Right lobe of liver (tissue), 6 donors: ENCODE data around the gene POU2F1. TPM values are rescaled to one million over a fixed set of nuclear protein-coding genes. Genes with fewer than 3 reads are reported as not detected.
"Not testable (repeated sequence)": the region's sequence is repeated elsewhere in the genome, so short reads cannot be mapped to it uniquely, and the experiment has no call there.

Source experiments
- ATAC-seq, 4 donors: fragments of 200-7000 bp; cut with Tn5 transposase; one replicate each; pipeline ENCODE4 v1.9.1; 2020; ENCODE audit warnings: mild to moderate bottlenecking in 4 of 4, moderate library complexity in 4 of 4
- DNase-seq, 3 donors: peaks; one replicate each; pipeline ENCODE4 v3.0.0-alpha.2; 2020
- H3K27ac ChIP-seq, 3 donors: fragments of 200-600 bp; one replicate each; pipeline ENCODE4 v1.8.0; 2022
- H3K27me3 ChIP-seq, 2 donors: fragments of 200-600 bp; one replicate each; pipeline ENCODE4 v1.8.0; 2022
- H3K36me3 ChIP-seq, 4 donors: fragments of 200-600 bp; sonication (generic) in 1 of 4; one replicate each; pipeline versions ENCODE4 v1.5.1 to v1.8.0; 2017 to 2022; ENCODE audit warnings: control low read depth in 1 of 4
- H3K4me1 ChIP-seq, 4 donors: fragments of 200-600 bp; sonication (generic) in 1 of 4; one replicate each; pipeline versions ENCODE4 v1.5.1 to v1.8.0; 2017 to 2022; ENCODE audit warnings: control low read depth in 1 of 4
- H3K4me3 ChIP-seq, 3 donors: fragments of 200-600 bp; one replicate each; pipeline ENCODE4 v1.8.0; 2022
- H3K9me3 ChIP-seq, 4 donors: fragments of 200-600 bp; sonication (generic) in 1 of 4; one replicate each; pipeline versions ENCODE4 v1.5.1 to v1.8.0; 2017 to 2022; ENCODE audit warnings: control low read depth in 1 of 4
- POLR2A ChIP-seq: fragments of 450-650 bp; IDR thresholded peaks from one replicate; pipeline ENCODE4 v1.6.1; 2017; ENCODE audit warnings: antibody characterized with exemption, mild to moderate bottlenecking
- WGBS: methylation state at CpG from one replicate; pipeline ENCODE4 v1.1.6; 2018; ENCODE audit warnings: low coverage, low lambda C conversion rate; ENCODE audit not compliant: insufficient coverage; ENCODE audit errors: missing lambda C conversion rate; 5-methylcytosine and 5-hydroxymethylcytosine counted together
- intact Hi-C, 2 donors: fragments of 100-400 bp; cut with DNase I; formaldehyde crosslinking; loops; one replicate each; pipeline versions ENCODE4 v1.11.2 to v1.14.1; 2022
- total RNA-seq, 6 experiments: library from RNA; depleted of rRNA in 2 of 6; stranded (reverse); fragments of >200 nt in 2 of 6; fragmentation: NEBNext Ultra II Directional in 3 of 6; extraction: Animal tissue kit (Norgen Biotek cat#: 25700) in 3 of 6; gene quantifications; one replicate each; pipeline versions ENCODE4 v1.1.0 to v1.2.4, GENCODE V29; 2016 to 2023
- TF ChIP-seq, protein P1 (sequence below), 4 donors: fragments of 200-600 bp in 3 of 4; fragments of 450-650 bp in 1 of 4; IDR thresholded peaks; one replicate each; pipeline versions ENCODE4 v1.5.1 to v1.8.0; 2016 to 2022; ENCODE audit warnings: antibody characterized with exemption in 4 of 4, mild to moderate bottlenecking in 2 of 4
- donor health status: DM: no; HTN: yes; CAD: no.
- donor health status: DM: no; HTN: no; CAD: no.
- donor health status: DM: no; HTN: no; CAD: no.
- donor health status: DM: no; HTN: yes; CAD: no.
- donor health status: DM: no; HTN: yes; CAD: no.

Gene POU2F1
- total RNA-seq, 6 experiments from 2014 or later, result 4.8 to 10.3 (median 6.2) TPM

DNA sequence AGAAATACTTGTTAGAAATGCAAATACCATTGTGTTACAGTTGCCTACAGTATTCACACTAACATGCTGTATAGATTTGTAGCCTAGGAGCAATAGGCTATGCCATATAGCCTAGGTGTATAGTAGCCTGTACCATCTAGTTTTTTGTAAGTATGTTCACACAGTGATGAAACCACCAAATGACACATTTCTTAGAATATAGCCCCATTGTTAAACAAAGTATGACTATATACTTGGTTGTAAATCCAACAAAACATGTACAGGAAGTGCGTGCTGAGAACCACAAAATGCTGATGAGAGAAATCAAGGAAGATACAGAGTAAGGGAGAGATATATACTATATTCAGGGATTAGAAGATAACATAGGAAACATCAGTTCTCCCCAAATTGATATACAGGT, 92.2 kb downstream of the POU2F1 start:
- intact Hi-C loops, result no loop called here

DNA sequence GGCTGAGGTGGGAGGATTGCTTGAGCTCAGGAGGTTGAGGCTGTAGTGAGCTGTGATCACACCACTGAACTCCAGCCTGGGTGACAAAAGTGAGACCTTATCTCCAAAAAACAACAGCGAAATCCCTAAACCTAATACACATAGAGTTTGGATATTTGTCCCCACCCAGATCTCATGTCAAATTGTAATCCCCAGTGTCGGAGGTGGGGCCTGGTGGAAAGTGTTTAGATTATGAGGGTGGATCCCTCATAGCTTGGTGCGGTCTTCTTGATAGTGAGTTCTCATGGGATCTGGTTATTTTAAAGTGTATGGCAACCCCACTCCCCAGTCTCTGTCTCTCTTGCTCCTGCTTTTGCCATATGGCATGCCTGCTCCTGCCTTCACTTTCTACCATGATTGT, 94.0 kb downstream of the POU2F1 start:
- Histone ChIP-seq H3K36me3 (no peaks in the 10 kb centered on the region), H3K9me3 (no peaks in the 10 kb centered on the region), H3K4me1 (no peaks in the 10 kb centered on the region), H3K27me3 (no peaks in the 10 kb centered on the region), H3K4me3 (no peak overlapping the region), H3K27ac (no peak overlapping the region)
- DNase-seq (no peak), ATAC-seq (no peak)
- TF ChIP-seq POLR2A, result no peak
- TF ChIP-seq, protein P1, sequence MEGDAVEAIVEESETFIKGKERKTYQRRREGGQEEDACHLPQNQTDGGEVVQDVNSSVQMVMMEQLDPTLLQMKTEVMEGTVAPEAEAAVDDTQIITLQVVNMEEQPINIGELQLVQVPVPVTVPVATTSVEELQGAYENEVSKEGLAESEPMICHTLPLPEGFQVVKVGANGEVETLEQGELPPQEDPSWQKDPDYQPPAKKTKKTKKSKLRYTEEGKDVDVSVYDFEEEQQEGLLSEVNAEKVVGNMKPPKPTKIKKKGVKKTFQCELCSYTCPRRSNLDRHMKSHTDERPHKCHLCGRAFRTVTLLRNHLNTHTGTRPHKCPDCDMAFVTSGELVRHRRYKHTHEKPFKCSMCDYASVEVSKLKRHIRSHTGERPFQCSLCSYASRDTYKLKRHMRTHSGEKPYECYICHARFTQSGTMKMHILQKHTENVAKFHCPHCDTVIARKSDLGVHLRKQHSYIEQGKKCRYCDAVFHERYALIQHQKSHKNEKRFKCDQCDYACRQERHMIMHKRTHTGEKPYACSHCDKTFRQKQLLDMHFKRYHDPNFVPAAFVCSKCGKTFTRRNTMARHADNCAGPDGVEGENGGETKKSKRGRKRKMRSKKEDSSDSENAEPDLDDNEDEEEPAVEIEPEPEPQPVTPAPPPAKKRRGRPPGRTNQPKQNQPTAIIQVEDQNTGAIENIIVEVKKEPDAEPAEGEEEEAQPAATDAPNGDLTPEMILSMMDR (IDR thresholded peaks at IDR 0.05), result no peak
- intact Hi-C loops, result no loop called here
- WGBS, result no CpG with 5 or more reads among the region's 3 CpGs

More for the DNA sequence above, 92.2 kb downstream of the POU2F1 start:
- DNase-seq, result no peak
- no peak overlapping the region for H3K27ac ChIP-seq
- no peaks in the 10 kb centered on the region for H3K27me3 ChIP-seq
- no peaks in the 10 kb centered on the region for H3K4me1 ChIP-seq
- WGBS, result 50% methylated on average over 1 of the region's 1 CpG
- H3K9me3 ChIP-seq, result no peaks in the 10 kb centered on the region
- H3K36me3 ChIP-seq, result no peaks in the 10 kb centered on the region
- TF ChIP-seq POLR2A, result no peak
- TF ChIP-seq, protein P1 (IDR thresholded peaks at IDR 0.05), result no peak
- H3K4me3 ChIP-seq, result no peak overlapping the region
- no peak for ATAC-seq

DNA sequence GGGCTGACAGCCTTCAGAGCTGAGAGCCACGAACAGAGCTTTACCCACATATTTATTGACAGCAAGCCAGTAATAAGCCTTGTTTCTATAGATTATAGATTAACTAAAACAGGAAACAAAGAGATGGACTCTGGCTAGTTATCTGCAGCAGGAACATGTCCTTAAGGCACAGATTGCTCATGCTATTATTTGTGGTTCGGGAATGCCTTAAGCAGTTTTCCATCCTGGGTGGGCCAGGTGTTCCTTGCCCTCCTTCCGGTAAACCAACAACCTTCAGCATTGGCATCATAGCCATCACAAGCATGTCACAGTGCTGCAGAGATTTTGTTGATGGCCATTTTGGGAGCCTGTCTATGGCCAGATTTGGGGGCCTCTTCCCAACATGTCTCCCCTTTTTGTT, 96.8 kb downstream of the POU2F1 start:
- DNase-seq (no peak), ATAC-seq (no peak)
- Histone ChIP-seq H3K4me3 (no peak overlapping the region), H3K27me3 (no peaks in the 10 kb centered on the region), H3K36me3 (no peaks in the 10 kb centered on the region), H3K4me1 (no peaks in the 10 kb centered on the region), H3K9me3 (peaks cover 0 to 9% (median 3%) of the 10 kb centered on the region in 4 donors), H3K27ac (no peak overlapping the region)
- WGBS, result 93% methylated on average over 3 of the region's 3 CpGs
- TF ChIP-seq, protein P1 (IDR thresholded peaks at IDR 0.05), result no peak
- TF ChIP-seq POLR2A, result no peak
- intact Hi-C loops, result no loop called here

DNA sequence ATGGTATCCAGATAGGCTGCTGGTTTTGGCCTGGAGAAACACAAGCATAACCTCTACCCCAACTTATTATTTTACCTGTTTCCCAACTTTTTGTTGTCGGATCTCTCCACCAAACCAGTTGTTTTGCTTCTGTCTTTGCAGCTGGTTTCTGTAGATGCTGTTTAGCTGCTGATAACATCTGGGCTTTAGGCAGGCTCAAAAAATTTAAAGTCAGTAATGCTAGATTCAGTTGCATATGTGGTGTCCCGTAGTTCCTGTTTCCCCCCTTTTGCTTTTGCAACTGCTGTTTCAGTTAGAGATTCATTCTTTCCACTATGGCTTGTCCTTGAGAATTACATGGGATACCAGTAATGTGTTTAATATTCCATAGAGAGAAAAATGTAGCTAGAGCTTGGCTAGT, 98.5 kb downstream of the POU2F1 start:
- DNase-seq, H3K27me3 ChIP-seq, H3K27ac ChIP-seq, intact Hi-C loops, H3K36me3 ChIP-seq, H3K4me3 ChIP-seq, ATAC-seq, H3K4me1 ChIP-seq: not testable (repeated sequence)
- peaks cover 0 to 23% (median 8%) of the 10 kb centered on the region in 4 donors for H3K9me3 ChIP-seq
- WGBS, result 100% methylated on average over 1 of the region's 2 CpGs

DNA sequence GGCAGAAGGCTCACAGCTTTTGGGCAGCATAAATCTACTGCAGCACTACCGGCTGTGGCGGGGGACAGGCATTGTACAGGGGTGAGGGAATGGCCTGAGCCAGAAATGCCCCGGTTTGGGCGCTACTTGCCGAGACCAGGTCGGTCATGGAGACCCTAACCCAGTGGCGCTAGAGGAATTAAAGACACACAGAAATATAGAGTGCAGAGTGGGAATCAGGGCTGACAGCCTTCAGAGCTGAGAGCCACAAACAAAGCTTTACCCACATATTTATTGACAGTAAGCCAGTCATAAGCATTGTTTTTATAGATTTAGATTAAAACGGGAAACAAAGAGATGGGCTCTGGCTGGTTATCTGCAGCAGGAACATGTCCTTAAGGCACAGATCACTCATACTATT, 101.8 kb downstream of the POU2F1 start:
- no peak for ATAC-seq
- H3K9me3 ChIP-seq, result peaks cover 0 to 23% (median 8%) of the 10 kb centered on the region in 4 donors
- WGBS, result 96% methylated on average over 3 of the region's 8 CpGs

More for the DNA sequence above, 101.8 kb downstream of the POU2F1 start:
- TF ChIP-seq POLR2A, result no peak
- TF ChIP-seq, protein P1 (IDR thresholded peaks at IDR 0.05), result no peak
- Histone ChIP-seq H3K4me1 (no peaks in the 10 kb centered on the region), H3K27me3 (no peaks in the 10 kb centered on the region), H3K36me3 (no peaks in the 10 kb centered on the region), H3K4me3 (no peak overlapping the region), H3K27ac (no peak overlapping the region)
- no peak for DNase-seq
- intact Hi-C loops, result no loop called here
